Mesenchymal stem cell (in vitro differentiated cells and primary cell): ENCODE data around the gene TSR1.

Source experiments
- DNase-seq: peaks from one replicate; pipeline ENCODE4 v3.0.0-alpha.2; 2013
- H2AFZ ChIP-seq: one replicate; pipeline ENCODE4 v1.6.1; 2013; ENCODE audit warnings: low read depth, mild to moderate bottlenecking, control low read depth, inconsistent platforms, low read length, moderate library complexity
- H2AK5ac ChIP-seq: 2 replicates; pipeline ENCODE4 v1.6.1; 2013; ENCODE audit warnings: low read length, moderate library complexity, mild to moderate bottlenecking, inconsistent platforms; ENCODE audit not compliant: severe bottlenecking
- H2BK120ac ChIP-seq: one replicate; pipeline ENCODE4 v1.6.1; 2013; ENCODE audit warnings: low read depth, mild to moderate bottlenecking, inconsistent platforms, low read length, moderate library complexity
- H2BK12ac ChIP-seq, 2 experiments: one replicate each; pipeline ENCODE4 v1.6.1; 2013; ENCODE audit warnings: inconsistent platforms in 2 of 2, low read length in 2 of 2, mild to moderate bottlenecking in 2 of 2, moderate library complexity in 2 of 2, control low read depth in 1 of 2
- H2BK15ac ChIP-seq: one replicate; pipeline ENCODE4 v1.6.1; 2013; ENCODE audit warnings: mild to moderate bottlenecking, low read depth, inconsistent platforms; ENCODE audit not compliant: poor library complexity, severe bottlenecking
- H2BK5ac ChIP-seq: 2 replicates; pipeline ENCODE4 v1.6.1; 2013; ENCODE audit warnings: low read depth, mild to moderate bottlenecking, low read length, control low read depth, inconsistent platforms; ENCODE audit not compliant: poor library complexity, severe bottlenecking
- H3K14ac ChIP-seq, 2 experiments: one replicate each; pipeline ENCODE4 v1.6.1; 2013; ENCODE audit warnings: inconsistent platforms in 2 of 2, low read length in 2 of 2, control low read depth in 1 of 2, mild to moderate bottlenecking in 1 of 2, moderate library complexity in 1 of 2
- H3K18ac ChIP-seq, 2 experiments: one replicate each; pipeline ENCODE4 v1.6.1; 2013; ENCODE audit warnings: inconsistent platforms in 2 of 2, low read length in 2 of 2, control low read depth in 1 of 2, low read depth in 1 of 2, mild to moderate bottlenecking in 1 of 2
- H3K23ac ChIP-seq, 2 experiments: one replicate each; pipeline ENCODE4 v1.6.1; 2013; ENCODE audit warnings: inconsistent platforms in 2 of 2, low read length in 2 of 2, mild to moderate bottlenecking in 2 of 2, moderate library complexity in 2 of 2, control low read depth in 1 of 2
- H3K27ac ChIP-seq: 2 replicates; pipeline ENCODE4 v1.5.1; 2013; ENCODE audit warnings: mild to moderate bottlenecking, moderate library complexity, low read length, control low read depth, inconsistent platforms; ENCODE audit not compliant: poor library complexity, severe bottlenecking
- H3K27me3 ChIP-seq, 2 experiments: 2 replicates each; pipeline versions ENCODE4 v1.6.1 to v1.7.0; 2013; ENCODE audit warnings: low read length in 2 of 2, mild to moderate bottlenecking in 2 of 2, moderate library complexity in 2 of 2, control low read depth in 1 of 2, inconsistent platforms in 1 of 2; ENCODE audit not compliant: control insufficient read depth in 1 of 2, insufficient read depth in 1 of 2
- H3K36me3 ChIP-seq, 2 experiments: 2 replicates each; pipeline versions ENCODE4 v1.6.1 to v1.7.0; 2013; ENCODE audit warnings: low read length in 2 of 2, control low read depth in 1 of 2, inconsistent platforms in 1 of 2, low read depth in 1 of 2, mild to moderate bottlenecking in 1 of 2; ENCODE audit not compliant: insufficient read depth in 2 of 2, control insufficient read depth in 1 of 2
- H3K4ac ChIP-seq, 2 experiments: one replicate each; pipeline ENCODE4 v1.6.1; 2013; ENCODE audit warnings: inconsistent platforms in 2 of 2, low read length in 2 of 2, mild to moderate bottlenecking in 2 of 2, moderate library complexity in 2 of 2, control low read depth in 1 of 2, low read depth in 1 of 2
- H3K4me1 ChIP-seq: 2 replicates; pipeline ENCODE4 v1.6.1; 2013; ENCODE audit warnings: low read depth, low read length, control low read depth; ENCODE audit not compliant: control insufficient read depth, insufficient read depth
- H3K4me2 ChIP-seq: 2 replicates; pipeline ENCODE4 v1.6.1; 2013; ENCODE audit warnings: low read length, mild to moderate bottlenecking, inconsistent platforms; ENCODE audit not compliant: poor library complexity, severe bottlenecking
- H3K4me3 ChIP-seq, 2 experiments: 2 replicates each; pipeline versions ENCODE4 v1.5.1 to v1.7.0; 2013; ENCODE audit warnings: low read length in 2 of 2, mild to moderate bottlenecking in 2 of 2, control low read depth in 1 of 2, low read depth in 1 of 2; ENCODE audit not compliant: insufficient read depth in 1 of 2
- H3K79me1 ChIP-seq: replicated peaks from 2 replicates; pipeline ENCODE4 v1.6.1; 2013; ENCODE audit warnings: mild to moderate bottlenecking, control low read depth, low read length, inconsistent platforms; ENCODE audit not compliant: poor library complexity, severe bottlenecking
- H3K9ac ChIP-seq: 2 replicates; pipeline ENCODE4 v1.7.0; 2013; ENCODE audit warnings: mild to moderate bottlenecking, low read length, moderate library complexity
- H3K9me3 ChIP-seq: 2 replicates; pipeline ENCODE4 v1.7.0; 2013; ENCODE audit warnings: mild to moderate bottlenecking, low read length; ENCODE audit not compliant: control insufficient read depth
- H4K8ac ChIP-seq: one replicate; pipeline ENCODE4 v1.6.1; 2013; ENCODE audit warnings: inconsistent platforms, mild to moderate bottlenecking, low read length, moderate library complexity
- H4K91ac ChIP-seq: one replicate; pipeline ENCODE4 v1.6.1; 2013; ENCODE audit warnings: mild to moderate bottlenecking, low read length, inconsistent platforms
- WGBS: methylation state at CpG from one replicate; pipeline ENCODE4 v1.1.7; 2013; ENCODE audit warnings: mixed read lengths; 5-methylcytosine and 5-hydroxymethylcytosine counted together

TSR1 gene

DNA sequence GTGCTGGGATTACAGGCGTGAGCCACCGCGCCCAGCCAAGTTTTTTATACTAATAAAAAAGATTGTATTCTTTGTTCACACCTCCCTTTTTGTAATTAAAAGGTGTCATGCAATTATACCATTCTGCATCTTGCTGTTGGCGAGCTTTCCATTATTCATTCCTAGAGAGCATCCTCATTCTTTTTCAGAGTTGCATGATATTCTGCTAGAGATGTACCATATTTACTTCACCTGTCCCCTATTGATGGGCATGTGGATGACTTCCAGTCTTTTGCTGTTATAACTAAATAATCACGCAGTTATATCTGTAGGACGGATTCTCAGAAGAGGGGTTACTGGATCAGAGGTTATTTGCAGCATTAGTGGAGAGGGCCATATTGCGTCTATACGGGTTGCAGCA, 18.1 kb upstream of the TSR1 start:
- Histone ChIP-seq H3K4ac (no peak overlapping the region), H3K36me3 (peaks cover 4 to 27% of the 10 kb centered on the region in 2 experiments), H3K4me1 (peaks cover 15% of the 10 kb centered on the region), H3K14ac (no peak overlapping the region), H2BK15ac (no peak overlapping the region), H4K91ac (no peak overlapping the region), H3K18ac (no peak overlapping the region), H3K79me1 (peaks cover 24% of the 10 kb centered on the region), H4K8ac (no peak overlapping the region), H3K27me3 (no peaks in the 10 kb centered on the region), H3K4me3 (no peak overlapping the region), H2AK5ac (no peak overlapping the region), H2BK5ac (no peak overlapping the region), H3K9me3 (no peaks in the 10 kb centered on the region), H2BK120ac (no peak overlapping the region), H2AFZ (no peak overlapping the region), H3K27ac (no peak overlapping the region), H3K9ac (no peak overlapping the region), H2BK12ac (no peak overlapping the region), H3K23ac (no peak overlapping the region), H3K4me2 (no peak overlapping the region)
- 82% methylated on average over 5 of the region's 8 CpGs for WGBS
- no peak for DNase-seq

DNA sequence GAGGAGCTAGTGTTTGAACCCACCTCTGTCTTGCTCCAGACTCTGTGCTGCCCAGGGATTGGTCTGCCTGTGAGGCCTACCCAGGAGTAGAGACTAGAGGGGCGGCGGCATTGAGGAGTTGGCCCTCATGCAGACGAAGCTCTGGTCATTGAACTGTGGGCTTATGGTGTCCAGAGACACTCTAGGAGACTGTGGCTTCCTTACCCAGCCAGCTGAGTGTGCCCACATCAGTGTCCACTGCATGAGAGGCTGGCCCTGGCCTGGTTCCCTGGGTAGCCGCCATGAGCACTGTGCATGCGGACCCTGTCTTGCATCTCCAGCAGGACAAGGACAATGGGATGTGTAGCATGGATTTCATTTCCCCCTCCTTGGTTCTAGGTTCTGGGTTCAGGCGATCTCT, 15.0 kb upstream of the TSR1 start:
- Histone ChIP-seq H3K9me3 (no peaks in the 10 kb centered on the region), H3K23ac (no peak overlapping the region), H2BK12ac (no peak overlapping the region), H3K36me3 (peaks cover 0 to 26% of the 10 kb centered on the region in 2 experiments), H4K91ac (no peak overlapping the region), H3K79me1 (peaks cover 21% of the 10 kb centered on the region), H2AFZ (no peak overlapping the region), H3K14ac (no peak overlapping the region), H3K4me1 (peaks cover 18% of the 10 kb centered on the region), H3K27ac (no peak overlapping the region), H2BK120ac (no peak overlapping the region), H2AK5ac (no peak overlapping the region), H3K27me3 (no peaks in the 10 kb centered on the region), H2BK5ac (no peak overlapping the region), H3K18ac (no peak overlapping the region), H3K4me2 (no peak overlapping the region), H4K8ac (no peak overlapping the region), H3K4ac (no peak overlapping the region), H3K4me3 (no peak overlapping the region), H3K9ac (no peak overlapping the region), H2BK15ac (no peak overlapping the region)
- 97% methylated on average over 6 of the region's 6 CpGs for WGBS
- DNase-seq: no peak

DNA sequence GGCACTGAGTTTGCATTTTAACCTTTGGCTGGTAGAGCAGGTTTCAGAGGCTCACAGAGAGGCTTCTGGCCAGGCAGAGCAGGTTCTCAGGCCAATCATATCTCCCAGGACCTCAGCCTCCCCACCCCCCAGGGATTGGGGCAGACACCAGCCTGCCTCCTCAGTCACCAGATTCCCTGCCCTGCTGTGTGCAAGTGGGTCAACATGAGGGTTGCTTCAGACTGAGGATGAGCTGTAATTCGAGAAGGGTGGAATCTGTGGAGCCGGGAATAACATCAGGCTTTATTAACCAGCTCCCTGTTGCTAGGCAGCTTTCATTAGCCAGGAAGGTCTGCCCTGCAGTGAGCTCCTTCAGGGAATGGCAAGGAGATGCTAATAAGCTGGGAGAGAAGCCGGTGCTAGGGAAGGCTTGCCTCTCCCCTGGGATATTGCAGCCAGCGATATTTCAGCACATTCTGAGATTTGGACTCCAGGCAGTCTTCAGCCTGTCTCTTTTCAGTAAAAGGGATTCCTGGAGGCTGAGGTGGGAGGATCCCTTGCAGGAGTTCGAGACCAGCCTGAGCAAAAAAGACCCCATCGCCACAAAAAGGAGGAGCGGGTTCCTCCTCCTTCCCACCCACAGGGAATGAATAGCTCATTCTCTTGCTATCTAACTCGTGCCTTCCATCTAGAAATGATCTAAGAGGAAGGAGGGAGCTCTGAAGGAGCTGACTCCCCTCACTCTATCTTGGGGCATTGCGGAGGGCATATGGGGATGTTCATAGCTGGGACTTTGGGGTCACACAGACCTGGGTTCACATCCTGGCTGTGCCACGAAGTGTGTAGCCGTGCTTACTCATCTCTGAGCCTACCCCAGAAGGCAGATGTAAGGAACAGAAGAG, 11.8 kb upstream of the TSR1 start:
- H3K79me1 ChIP-seq: peaks cover 33% of the 10 kb centered on the region
- no peak overlapping the region for H3K23ac ChIP-seq
- H3K4me2 ChIP-seq: no peak overlapping the region
- peak overlapping the region in 1 of 2 experiments; percentile 32 for H3K4ac ChIP-seq
- H3K36me3 ChIP-seq: peaks cover 18 to 37% of the 10 kb centered on the region in 2 experiments
- H3K9me3 ChIP-seq: no peaks in the 10 kb centered on the region
- WGBS: 49% methylated on average over 11 of the region's 11 CpGs
- no peak overlapping the region for H4K8ac ChIP-seq
- peaks cover 18% of the 10 kb centered on the region for H3K4me1 ChIP-seq
- peak overlapping the region; percentile 81 for H3K27ac ChIP-seq
- peak overlapping the region; percentile 26 to 53 for H2BK12ac ChIP-seq
- peak overlapping the region; percentile 29 for H3K9ac ChIP-seq
- peak overlapping the region; percentile 37 for H2AK5ac ChIP-seq
- H4K91ac ChIP-seq: no peak overlapping the region
- H3K18ac ChIP-seq: peak overlapping the region; percentile 46 to 52
- no peak overlapping the region for H3K4me3 ChIP-seq
- no peak overlapping the region for H2BK15ac ChIP-seq
- no peak overlapping the region for H2BK5ac ChIP-seq
- no peak overlapping the region for H2AFZ ChIP-seq
- no peaks in the 10 kb centered on the region for H3K27me3 ChIP-seq
- peak; percentile 97 for DNase-seq
- H3K14ac ChIP-seq: no peak overlapping the region
- H2BK120ac ChIP-seq: no peak overlapping the region

DNA sequence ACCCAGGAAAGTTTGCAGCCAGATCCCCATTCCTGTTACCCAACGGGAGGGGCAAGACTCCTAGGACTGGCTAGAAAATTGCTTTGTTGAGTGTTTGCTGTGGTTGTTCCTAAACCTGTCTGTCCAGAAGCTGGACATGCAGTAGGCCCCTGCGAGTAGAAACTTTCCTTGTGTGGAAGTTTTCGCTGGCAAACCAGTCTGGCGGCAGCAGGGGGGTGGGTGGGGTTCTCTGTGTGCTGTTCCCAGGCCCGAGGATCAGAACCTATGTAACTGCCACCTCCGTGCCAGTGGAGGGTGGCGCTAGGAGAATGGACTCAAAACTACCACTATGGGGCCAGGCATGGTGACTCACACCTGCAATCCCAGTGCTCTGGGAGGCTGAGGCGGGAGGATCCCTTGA, 10.2 kb upstream of the TSR1 start:
- Histone ChIP-seq H2AFZ (no peak overlapping the region), H3K27ac (no peak overlapping the region), H2BK12ac (no peak overlapping the region), H3K9ac (no peak overlapping the region), H2BK120ac (no peak overlapping the region), H4K91ac (no peak overlapping the region), H2BK5ac (no peak overlapping the region), H3K9me3 (no peaks in the 10 kb centered on the region), H3K79me1 (peaks cover 32% of the 10 kb centered on the region), H3K27me3 (no peaks in the 10 kb centered on the region), H3K18ac (no peak overlapping the region), H3K4me3 (no peak overlapping the region), H3K4ac (no peak overlapping the region), H2AK5ac (no peak overlapping the region), H3K23ac (no peak overlapping the region), H3K4me2 (no peak overlapping the region), H3K4me1 (peaks cover 16% of the 10 kb centered on the region), H3K14ac (no peak overlapping the region), H2BK15ac (no peak overlapping the region), H4K8ac (no peak overlapping the region), H3K36me3 (peaks cover 23 to 29% of the 10 kb centered on the region in 2 experiments)
- WGBS: 97% methylated on average over 8 of the region's 8 CpGs
- no peak for DNase-seq
